Stimulated activated CD8-positive, alpha-beta memory T cell treated with anti-CD3 and anti-CD28 coated beads, Interleukin-15, amount 100 ng/mL, for 1 hour (primary cell): ENCODE measurements around the gene SMG1.
"Not testable (repeated sequence)": the region's sequence is repeated elsewhere in the genome, so short reads cannot be mapped to it uniquely, and the experiment has no call there.

ENCODE experiments used
- DNase-seq: peaks from one replicate; pipeline ENCODE4 v3.0.0-alpha.2; 2020; ENCODE audit warnings: low read depth

SMG1 gene

DNA sequence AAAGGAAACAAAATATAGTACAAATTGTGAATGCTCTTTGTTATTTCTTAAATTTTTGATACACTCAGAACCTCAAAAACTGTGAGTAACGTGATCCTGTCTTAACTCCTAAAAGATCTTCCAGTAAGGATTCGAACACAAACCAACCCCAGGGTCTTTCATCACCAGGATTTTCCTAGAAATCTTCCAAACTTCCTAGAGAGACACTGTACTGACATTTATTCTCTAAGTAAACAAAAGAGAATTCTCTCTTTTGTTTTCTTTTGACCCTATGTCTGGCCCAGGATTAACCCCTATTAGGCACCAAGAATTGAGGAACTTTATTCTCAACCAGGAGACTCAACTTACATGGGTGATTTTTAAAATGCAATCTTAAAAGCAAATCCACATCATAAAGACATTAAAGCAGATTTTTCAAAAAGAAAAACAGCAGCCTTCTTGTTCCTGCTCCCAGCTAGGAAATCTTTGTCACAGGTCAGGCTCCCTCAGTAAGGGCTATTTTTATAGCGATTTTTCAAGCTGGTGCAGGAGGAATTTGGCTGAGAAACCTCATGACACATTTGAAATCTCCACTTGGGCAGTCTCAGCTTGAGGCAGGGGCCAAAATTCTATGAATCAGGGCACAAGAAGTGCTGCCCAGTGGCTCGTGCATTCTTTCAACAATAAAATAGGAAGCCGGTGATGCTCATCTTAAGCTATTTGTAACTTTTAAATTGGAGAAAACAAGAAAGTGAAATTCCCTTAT, 6.2 kb upstream of the SMG1 start:
- no peak for DNase-seq

DNA sequence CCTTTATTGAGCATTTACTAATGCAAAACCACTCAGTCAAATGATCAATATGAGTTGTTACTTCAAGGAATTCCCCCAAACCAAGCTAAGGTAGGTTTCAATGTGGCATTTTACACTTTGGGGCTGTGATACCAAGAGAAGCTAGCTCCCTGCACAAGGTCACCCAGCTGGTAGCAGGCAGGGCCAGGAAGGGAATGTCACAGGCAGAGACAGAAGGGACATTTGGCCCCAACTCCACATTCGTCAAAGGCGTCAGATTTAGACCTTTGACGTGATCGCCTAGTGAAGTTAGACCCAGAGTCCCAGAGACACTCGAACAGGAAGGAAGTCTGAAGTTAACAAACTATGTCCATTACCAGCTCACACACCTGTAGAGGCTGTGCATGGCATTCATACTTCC, 5.5 kb upstream of the SMG1 start:
- no peak for DNase-seq

DNA sequence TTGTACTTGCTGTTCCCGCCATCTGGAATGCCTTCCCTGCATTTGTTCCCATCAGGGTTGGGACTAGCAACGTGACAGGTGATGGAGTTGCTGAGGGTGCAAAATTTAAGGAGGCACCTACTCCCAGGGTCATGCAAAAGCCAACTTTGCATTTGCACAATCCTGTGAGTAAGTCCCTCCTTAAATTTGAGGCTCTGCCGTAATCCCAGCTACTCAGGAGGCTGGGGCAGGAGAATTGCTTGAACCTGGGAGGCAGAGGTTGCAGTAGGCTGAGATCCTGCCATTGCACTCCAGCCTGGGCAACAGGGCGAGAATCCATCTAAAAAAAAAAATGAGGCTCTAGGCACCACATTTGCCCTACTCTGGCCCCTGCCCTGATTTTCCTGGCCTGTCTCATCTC, 3.9 kb upstream of the SMG1 start:
- DNase-seq: not testable (repeated sequence)

DNA sequence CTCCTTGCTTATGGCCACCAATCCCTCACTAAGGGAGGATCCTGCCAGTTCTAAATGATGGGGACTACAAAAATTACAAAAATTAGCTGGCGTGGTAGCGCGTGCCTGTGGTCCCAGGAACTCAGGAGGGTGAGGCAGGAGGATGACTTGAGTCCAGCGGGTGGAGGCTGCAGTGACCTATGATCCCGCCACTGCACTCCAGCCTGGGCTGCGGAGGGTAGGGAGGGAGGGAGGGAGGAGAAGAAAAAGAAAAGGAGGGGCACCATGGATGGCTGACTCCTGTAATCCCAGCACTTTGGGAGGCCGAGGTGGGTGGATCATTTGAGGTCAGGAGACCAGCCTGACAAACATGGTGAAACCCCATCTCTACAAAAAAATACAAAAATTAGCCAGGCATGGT, 1.9 kb upstream of the SMG1 start:
- DNase-seq: not testable (repeated sequence)

DNA sequence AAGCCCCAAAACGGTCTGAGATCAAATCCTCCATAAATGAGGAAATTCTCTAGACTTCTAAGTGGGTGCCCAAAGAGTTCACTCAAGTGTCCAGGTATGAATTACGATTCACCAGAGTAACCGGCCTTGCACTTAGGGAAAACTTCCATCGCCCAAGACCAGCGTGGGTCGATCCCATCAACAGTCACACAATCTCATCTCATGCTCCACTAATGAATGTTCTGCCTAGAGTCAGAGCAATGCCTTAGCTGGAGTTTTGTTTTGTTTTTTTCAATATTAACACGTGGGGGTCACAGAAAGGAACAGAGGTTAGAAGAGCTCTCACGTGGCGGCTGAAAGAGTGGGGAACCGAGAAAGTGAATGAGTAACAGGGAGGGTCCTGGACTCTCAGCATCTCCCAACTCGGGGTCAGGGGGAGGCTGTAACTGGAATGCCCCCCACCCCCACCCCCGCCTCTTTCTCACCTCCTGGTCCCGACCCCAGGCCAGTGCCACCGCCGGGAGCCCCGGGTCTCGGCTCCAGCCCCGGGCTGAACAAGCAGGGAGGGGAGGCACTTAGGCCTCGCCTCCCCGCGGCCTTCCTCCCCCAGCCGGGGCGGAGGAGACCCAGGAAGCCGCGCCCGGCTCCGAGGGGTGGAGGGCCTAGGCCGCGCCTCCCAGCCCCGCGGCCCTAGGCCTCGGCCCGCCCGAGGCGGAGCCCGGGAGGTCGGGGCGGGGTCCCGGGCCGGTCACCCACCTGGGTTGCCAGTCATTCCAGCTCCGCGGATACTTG, 808 bp downstream of the SMG1 start:
- DNase-seq: peak; percentile 17

DNA sequence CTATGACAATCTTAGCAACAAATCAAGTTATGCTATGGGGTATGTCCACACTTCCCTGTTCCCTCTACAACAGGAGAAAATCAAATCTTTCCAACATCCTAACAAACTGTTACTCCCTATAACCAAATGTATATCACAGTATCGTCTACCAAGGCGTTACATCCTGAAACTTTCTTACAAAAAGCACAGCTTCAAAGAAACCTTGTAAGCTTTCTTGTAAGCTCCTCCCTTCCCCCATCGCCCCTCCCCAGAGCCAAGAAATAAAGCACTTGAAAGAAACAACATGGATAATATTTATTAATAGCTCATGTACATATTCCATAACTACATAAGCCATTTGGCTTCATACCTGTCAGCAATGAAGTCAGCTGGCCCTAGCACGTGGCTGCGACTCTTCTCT, 2.3 kb downstream of the SMG1 start:
- not testable (repeated sequence) for DNase-seq

DNA sequence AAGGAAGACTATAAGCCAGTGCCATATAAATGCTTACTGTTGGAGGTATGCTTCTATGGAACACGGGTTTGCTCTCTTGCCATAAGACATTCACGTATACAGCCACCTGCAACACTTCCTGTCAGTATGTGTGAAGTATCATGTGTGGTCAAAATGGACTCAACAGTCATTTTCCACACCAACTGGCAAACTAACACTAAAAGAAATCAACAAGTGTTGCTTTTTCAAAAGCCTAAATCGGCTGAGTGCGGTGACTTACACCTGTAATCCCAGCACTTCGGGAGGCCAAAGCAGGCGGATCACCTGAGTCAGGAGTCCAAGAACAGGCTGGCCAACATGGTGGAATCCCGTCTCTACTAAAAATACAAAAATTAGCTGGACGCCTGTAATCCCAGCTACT, 3.1 kb downstream of the SMG1 start:
- not testable (repeated sequence) for DNase-seq

DNA sequence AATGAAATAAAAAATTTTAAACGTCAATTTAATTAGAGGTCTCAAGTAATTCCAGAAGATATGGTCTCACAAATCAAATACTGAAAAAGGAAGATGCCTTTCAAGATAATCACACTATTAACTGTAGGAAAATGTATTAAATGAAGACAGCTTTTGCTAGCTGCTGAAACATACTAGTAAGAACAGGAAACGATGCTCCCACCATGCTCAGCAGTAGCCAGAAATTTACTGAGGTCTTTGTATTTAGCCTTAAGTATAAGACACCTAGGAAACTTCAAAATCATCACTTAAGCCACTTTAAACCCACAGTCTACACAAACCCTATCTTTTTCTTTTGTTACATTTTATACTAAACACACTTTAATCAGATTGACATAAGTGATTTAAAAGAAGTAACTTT, 16.6 kb downstream of the SMG1 start:
- not testable (repeated sequence) for DNase-seq

DNA sequence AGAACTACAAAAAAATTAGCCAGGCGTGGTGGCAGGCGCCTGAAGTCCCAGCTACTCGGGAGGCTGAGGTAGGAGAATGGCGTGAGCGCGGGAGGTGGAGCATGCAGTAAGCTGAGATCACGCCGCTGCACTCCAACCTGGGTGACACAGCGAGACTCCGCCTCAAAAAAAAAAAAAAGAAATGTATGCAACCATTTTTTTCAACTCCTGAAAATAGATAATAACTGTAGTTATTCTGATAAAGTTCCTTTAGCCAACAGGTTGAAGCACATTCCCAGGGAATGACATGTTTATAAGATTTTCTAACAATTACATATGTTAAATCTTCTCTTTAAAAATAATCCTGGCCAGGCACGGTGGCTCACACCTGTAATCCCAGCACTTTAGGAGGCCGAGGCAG, 17.5 kb downstream of the SMG1 start:
- not testable (repeated sequence) for DNase-seq

DNA sequence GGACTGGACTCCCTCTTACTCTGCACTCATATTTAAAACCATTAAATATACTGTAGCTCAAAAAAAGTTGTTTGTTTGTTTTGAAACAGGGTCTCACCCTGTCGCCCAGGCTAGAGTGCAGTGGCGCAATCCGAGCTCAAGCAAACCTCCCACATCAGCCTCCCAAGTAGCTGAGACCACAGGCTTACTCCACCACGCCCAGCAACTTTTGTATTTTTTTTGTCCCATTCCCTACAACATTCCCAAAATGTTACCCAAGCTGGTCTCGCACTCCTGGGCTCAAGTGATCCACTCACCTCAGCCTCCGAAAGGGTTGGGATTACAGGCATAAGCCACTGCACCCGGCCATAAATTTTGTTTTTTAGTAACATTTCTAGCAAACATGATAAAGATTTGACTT, 23.4 kb downstream of the SMG1 start:
- not testable (repeated sequence) for DNase-seq

DNA sequence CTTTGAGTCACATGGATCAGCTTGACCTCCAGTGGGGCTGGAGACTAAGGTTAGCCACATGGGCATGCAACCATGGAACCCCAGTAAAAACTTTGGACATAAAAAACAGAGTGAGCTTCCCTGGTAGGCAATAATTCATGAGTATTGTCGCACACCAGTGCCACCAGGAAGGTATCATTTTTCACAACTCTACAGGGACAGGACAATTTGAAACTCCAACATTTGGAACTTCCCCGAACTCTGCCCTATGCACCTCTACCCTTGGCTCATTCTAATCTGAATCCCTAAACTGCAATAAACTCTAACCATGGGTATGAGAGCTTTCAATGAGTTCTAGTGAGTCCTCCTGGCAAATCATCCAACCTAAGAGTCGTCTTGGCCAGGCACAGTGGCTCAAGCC, 24.2 kb downstream of the SMG1 start:
- DNase-seq: not testable (repeated sequence)

DNA sequence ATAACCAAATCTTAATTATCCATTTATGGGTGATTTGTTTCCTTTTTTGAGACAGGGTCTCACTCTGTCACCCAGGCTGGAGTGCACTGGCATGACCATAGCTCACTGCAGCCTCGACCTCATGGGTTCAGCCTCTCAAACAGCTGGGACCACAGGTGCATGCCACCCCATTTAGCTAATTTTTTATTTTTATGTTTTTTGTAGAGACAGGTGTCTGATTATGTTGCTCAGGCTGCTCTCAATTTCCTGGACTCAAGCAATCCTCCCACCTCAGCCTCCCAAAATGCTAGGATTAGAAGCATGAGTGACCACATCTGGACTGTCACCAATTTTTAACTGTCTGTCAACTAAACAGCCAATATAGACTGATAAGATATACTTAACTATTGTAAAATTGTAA, 25.0 kb downstream of the SMG1 start:
- not testable (repeated sequence) for DNase-seq

DNA sequence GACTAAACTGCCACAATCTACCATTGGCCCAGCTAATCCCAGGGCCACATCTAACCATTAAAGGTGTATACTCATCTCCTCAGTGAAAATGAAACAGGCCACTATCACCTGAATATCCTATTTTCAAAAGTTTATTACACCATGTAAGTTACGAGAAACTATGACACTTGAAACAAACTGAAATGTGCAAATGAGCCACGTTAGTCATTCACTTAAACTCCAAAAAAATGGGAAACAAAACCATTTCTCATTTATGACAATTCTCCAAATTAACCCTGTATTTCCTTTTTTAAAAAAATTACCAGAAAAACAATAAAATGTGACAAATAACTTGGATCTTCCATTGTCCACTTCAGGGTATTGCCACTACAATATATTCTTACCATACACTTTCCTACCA, 41.8 kb downstream of the SMG1 start:
- not testable (repeated sequence) for DNase-seq

DNA sequence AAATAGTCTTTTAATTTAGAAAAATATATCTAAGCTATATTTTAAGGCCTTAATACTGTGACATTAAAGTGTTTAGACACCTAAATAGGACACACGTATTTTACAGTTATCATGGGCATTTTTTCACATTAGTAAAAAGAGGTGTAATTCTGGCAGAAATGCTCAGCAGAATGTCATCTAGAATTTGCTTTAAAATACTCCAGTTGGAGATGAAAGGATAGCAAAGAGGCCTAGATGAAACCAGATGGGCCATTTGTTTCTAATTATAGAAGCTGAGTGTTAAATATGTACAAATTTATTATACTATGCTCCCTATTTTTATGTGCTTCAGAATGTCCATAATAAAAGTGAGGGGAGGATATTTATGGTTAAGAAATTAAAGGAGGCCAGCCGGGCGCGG, 48.5 kb downstream of the SMG1 start:
- DNase-seq: not testable (repeated sequence)

DNA sequence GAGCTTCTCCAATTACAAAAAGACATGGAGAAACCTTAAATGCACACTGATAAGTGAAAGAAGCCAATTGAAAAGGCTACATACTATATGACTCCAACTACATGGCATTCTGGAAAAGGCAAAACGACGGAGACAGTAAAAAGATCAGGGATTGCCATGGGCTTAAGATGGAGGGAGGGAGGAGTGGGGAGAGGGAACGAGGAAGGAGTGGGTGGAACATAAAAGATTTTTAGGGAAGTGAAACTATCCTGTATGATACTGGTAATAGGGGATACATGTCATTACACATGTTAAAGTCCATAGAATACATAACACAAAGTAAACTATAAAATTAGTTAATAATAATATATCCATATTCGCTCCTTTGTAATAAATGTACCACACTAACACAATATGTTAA, 48.9 kb downstream of the SMG1 start:
- DNase-seq: not testable (repeated sequence)

DNA sequence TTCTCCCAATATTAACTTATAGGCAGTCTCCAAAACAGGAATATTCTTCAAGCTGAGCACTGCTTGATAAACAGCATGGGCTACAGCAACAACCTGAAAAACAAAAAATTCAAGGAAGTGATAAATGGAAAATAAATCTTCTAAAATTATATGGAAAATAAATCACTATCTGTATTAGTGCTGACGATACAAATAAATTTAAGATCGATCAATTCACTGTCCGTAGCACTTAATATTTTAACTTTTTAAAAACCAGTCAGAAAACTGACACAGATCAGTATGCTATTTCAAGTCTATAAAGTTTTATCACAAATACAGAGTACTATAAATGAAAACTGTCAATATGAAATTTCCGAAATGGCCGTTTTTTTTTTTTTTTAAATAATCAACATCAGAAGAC, 49.9 kb downstream of the SMG1 start:
- not testable (repeated sequence) for DNase-seq

DNA sequence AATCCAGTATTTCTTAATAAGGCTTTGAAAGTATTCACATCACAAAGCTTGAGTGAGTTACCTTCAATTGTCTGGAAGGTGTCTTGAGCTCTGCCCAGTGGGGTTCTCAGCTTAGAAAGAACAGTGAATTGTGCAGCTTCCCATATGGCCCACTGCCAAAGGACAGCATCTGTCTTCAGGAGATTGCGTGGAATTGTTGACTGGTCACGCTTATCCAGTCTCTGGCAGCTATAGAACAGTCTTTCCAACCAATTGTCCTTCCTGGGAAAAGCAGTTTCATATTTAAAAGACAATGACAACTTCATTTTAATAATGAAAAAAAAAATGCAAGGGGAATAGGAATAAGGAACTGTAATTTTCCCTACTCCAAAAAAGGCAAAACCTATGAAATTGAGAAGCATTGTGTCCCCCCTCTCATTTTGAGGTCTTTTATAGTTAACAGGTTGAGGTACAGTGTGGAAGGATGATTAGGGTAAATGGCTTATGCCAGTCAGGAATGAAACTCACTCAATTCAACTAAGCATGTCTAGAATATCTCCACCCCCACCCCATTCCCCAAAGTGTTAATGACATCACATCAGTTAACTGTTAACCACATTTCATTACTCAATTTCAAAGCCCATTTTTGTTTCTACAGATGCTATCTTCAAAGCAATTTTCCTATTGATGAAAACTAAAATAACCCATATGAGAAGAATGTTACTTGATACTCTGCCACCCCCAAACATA, 57.0 kb downstream of the SMG1 start:
- not testable (repeated sequence) for DNase-seq

DNA sequence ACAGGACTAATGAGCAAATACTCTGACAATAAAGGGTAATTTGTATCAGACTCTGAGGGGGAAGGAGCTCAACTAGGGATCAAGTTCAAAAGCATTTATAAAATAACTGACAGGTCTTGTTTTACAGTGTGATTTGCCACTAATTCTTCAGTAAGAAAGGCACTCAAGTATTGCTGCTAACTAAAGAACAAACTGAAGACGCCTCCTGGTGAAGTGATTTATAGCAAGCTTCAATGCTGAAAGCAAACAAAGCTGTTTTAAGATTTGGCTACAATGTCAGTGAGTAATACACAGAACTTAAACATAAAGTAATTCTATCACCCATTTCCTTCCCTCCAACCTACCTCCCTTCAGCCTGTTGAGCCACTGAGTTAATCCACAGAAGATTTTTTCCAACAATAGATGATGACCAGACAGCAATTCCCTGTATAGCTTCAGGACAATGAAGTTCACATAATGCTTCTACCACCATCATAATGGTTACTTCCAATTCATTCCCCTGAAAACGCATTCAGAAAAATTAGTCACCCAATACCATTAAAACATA, 59.9 kb downstream of the SMG1 start:
- DNase-seq: not testable (repeated sequence)

DNA sequence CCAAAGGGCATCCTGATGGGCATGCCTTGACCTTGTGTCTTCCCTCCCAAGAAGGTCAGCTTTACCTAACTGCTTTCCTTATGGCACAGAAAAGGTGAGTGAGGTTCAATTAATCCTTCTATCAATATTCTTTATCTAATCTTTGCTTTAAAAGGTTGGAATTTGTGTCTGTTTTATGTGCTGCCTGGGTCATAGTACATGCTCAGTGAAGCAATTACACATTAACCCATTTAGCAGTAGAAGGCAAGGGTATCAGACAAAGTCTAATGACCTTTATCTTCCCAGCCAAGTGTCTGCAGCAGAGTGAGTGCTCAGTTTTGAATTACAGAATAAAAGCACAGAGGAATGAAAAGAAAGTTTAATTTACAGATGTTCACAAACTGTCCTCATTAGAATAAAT, 63.3 kb downstream of the SMG1 start:
- DNase-seq: not testable (repeated sequence)

DNA sequence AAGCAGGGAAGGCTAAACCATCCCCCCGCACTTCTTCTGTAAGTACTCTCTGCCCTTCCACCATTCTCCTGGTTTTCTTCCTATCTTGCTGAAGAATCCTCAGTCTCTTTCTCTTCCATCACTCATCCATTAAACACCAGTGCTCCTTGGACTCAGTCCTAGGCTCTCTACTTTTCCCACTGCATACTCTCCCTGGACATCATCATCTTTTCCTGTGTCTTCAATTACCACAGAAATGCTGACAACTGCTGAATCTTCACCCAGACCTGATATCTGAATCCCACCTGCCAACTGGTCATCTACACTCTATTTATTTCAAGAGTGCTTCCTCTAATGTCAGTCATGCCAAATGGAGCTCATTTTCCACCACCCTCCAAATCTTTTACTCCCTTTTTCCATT, 71.0 kb downstream of the SMG1 start:
- no peak for DNase-seq

DNA sequence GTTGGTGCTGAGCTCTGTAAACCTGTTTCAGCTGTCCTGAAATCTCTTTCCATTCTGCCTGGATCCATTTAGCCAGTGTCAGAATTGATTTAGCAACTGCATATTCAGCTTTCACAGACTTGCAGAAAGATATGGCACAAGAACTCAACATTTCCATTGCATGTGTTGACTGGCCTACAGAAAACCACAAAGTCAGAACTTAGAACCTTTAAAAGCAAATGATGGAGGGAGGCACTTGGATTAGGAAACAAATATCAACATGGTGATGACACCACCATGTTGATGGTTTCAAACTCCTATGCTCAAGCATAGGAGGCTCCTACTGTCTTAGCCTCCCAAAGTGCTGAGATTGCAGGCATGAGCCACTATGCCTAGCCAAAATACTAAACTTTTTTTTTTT, 72.5 kb downstream of the SMG1 start:
- DNase-seq: no peak

DNA sequence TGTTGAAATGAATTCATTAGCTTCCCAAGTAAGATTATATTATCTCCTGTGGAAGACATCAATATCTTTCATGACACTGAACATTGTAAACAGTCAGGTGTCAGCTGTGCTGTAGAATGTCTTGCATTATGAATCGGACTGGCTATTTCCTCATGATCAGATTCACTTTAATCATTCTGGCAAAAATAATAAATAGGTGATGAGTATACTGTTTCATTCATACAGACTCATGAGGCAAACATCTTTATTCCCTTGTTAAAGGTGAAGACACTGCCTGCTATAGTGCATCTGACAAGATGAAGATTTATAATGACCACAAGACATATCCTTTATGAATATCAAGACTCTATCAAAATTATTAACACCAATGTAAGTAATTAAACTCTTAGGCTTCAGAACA, 73.6 kb downstream of the SMG1 start:
- DNase-seq: no peak

DNA sequence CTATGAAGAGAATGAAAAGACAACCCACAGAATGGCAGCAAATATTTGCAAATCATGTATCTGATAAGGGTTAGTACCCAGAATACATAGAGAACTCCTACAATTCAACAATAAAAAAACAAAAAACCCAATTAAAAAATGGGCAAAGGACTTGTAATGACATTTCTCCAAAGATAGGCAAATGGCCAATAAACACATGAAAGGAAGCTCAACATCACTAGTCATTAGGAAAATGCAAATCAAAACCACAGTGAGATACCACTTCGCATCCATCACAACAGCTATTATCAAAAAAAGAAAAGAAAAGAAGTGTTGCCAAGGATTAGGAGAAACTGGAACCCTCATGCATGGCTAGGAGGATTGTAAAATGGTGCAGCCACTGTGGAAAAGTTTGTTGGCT, 79.8 kb downstream of the SMG1 start:
- no peak for DNase-seq
